ENCODE data around the gene KCTD19.

GRCh38 chr16:67258161-67258835 lies 68.2 kb downstream of the KCTD19 start:
- TF ChIP-seq, protein P1, sequence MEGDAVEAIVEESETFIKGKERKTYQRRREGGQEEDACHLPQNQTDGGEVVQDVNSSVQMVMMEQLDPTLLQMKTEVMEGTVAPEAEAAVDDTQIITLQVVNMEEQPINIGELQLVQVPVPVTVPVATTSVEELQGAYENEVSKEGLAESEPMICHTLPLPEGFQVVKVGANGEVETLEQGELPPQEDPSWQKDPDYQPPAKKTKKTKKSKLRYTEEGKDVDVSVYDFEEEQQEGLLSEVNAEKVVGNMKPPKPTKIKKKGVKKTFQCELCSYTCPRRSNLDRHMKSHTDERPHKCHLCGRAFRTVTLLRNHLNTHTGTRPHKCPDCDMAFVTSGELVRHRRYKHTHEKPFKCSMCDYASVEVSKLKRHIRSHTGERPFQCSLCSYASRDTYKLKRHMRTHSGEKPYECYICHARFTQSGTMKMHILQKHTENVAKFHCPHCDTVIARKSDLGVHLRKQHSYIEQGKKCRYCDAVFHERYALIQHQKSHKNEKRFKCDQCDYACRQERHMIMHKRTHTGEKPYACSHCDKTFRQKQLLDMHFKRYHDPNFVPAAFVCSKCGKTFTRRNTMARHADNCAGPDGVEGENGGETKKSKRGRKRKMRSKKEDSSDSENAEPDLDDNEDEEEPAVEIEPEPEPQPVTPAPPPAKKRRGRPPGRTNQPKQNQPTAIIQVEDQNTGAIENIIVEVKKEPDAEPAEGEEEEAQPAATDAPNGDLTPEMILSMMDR (IDR thresholded peaks at IDR 0.05), result no peak
- no peak for TF ChIP-seq POLR2A (IDR thresholded peaks at IDR 0.05)

Data from vagina (tissue), 2 donors.